SK-N-SH treated with all-trans-retinoic acid at 6 μM for 48 hours (cell line): Measurements from ENCODE around the gene SLC24A4.

ENCODE experiments used
- ATAC-seq: fragments of 200-7000 bp; cut with Tn5 transposase; 3 replicates; pipeline ENCODE4 v1.9.1; 2020; ENCODE audit warnings: mild to moderate bottlenecking, moderate library complexity
- ARNTL ChIP-seq: fragments of 450-650 bp; formaldehyde crosslinking; IDR thresholded peaks from 2 replicates; pipeline ENCODE4 v1.5.0; 2020; ENCODE audit warnings: low read depth, mild to moderate bottlenecking, moderate library complexity, borderline replicate concordance
- BACH2 ChIP-seq: fragments of 250-450 bp; sonication (Bioruptor Pico); IDR thresholded peaks from 2 replicates; pipeline ENCODE4 v1.9.0; 2021; ENCODE audit warnings: mild to moderate bottlenecking, borderline replicate concordance
- CSDC2 ChIP-seq: fragments of 250-450 bp; sonication (Bioruptor Pico); IDR thresholded peaks from 2 replicates; pipeline ENCODE4 v1.5.0; 2020; ENCODE audit warnings: mild to moderate bottlenecking, moderate library complexity
- ESRRG ChIP-seq: fragments of 250-450 bp; sonication (Bioruptor Pico); IDR thresholded peaks from 2 replicates; pipeline ENCODE4 v1.6.1; 2021; ENCODE audit warnings: mild to moderate bottlenecking
- GLIS3 ChIP-seq: fragments of 250-450 bp; sonication (Bioruptor Pico); IDR thresholded peaks from 2 replicates; pipeline ENCODE4 v1.5.0; 2020; ENCODE audit warnings: mild to moderate bottlenecking, moderate library complexity
- ISL1 ChIP-seq: fragments of 250-450 bp; sonication (Bioruptor Pico); IDR thresholded peaks from 2 replicates; pipeline ENCODE4 v2.1.2; 2022; ENCODE audit warnings: mild to moderate bottlenecking, moderate library complexity
- OSR1 ChIP-seq: fragments of 250-450 bp; sonication (Bioruptor Pico); IDR thresholded peaks from 2 replicates; pipeline ENCODE4 v1.8.0; 2022; ENCODE audit warnings: moderate library complexity, mild to moderate bottlenecking, inconsistent platforms
- PPARA ChIP-seq: fragments of 250-450 bp; sonication (Bioruptor Pico); IDR thresholded peaks from 2 replicates; pipeline ENCODE4 v1.5.0; 2020; ENCODE audit warnings: mild to moderate bottlenecking, borderline replicate concordance
- RARB ChIP-seq: fragments of 250-450 bp; sonication (Bioruptor Pico); IDR thresholded peaks from 2 replicates; pipeline ENCODE4 v1.8.0; 2021; ENCODE audit warnings: mild to moderate bottlenecking, moderate library complexity
- SNAI2 ChIP-seq: fragments of 250-450 bp; sonication (Bioruptor Pico); IDR thresholded peaks from 2 replicates; pipeline ENCODE4 v1.5.0; 2020; ENCODE audit warnings: mild to moderate bottlenecking, moderate library complexity
- TCF4 ChIP-seq: fragments of 250-450 bp; sonication (Bioruptor Pico); IDR thresholded peaks from 2 replicates; pipeline ENCODE4 v1.8.0; 2021; ENCODE audit warnings: mild to moderate bottlenecking, moderate library complexity, borderline replicate concordance
- TOX ChIP-seq: fragments of 250-450 bp; sonication (Bioruptor Pico); IDR thresholded peaks from 2 replicates; pipeline ENCODE4 v1.8.0; 2021; ENCODE audit warnings: mild to moderate bottlenecking, moderate library complexity, borderline replicate concordance
- TSHZ2 ChIP-seq: fragments of 250-450 bp; sonication (Bioruptor Pico); IDR thresholded peaks from 2 replicates; pipeline ENCODE4 v1.5.0; 2020; ENCODE audit warnings: mild to moderate bottlenecking, moderate library complexity
- ZC3H10 ChIP-seq: fragments of 250-450 bp; sonication (Bioruptor Pico); IDR thresholded peaks from 2 replicates; pipeline ENCODE4 v1.5.1; 2021; ENCODE audit warnings: mild to moderate bottlenecking, moderate library complexity
- ZFP3 ChIP-seq: fragments of 250-450 bp; sonication (Bioruptor Pico); IDR thresholded peaks from 2 replicates; pipeline ENCODE4 v1.5.0; 2020; ENCODE audit warnings: mild to moderate bottlenecking, moderate library complexity
- ZFP30 ChIP-seq: fragments of 450-650 bp; formaldehyde crosslinking; IDR thresholded peaks from 2 replicates; pipeline ENCODE4 v1.5.0; 2022; ENCODE audit warnings: mild to moderate bottlenecking, moderate library complexity
- ZNF565 ChIP-seq: fragments of 450-650 bp; formaldehyde crosslinking; conservative IDR thresholded peaks from 2 replicates; pipeline ENCODE4 v1.5.0; 2020; ENCODE audit warnings: low read depth, mild to moderate bottlenecking, moderate library complexity
- ZNF70 ChIP-seq: fragments of 450-650 bp; formaldehyde crosslinking; IDR thresholded peaks from 2 replicates; pipeline ENCODE4 v1.5.0; 2020; ENCODE audit warnings: mild to moderate bottlenecking, moderate library complexity
- ZNF8 ChIP-seq: fragments of 450-650 bp; formaldehyde crosslinking; IDR thresholded peaks from 2 replicates; pipeline ENCODE4 v1.5.0; 2020; ENCODE audit warnings: mild to moderate bottlenecking, moderate library complexity
- TF ChIP-seq, protein P1 (sequence below): fragments of 250-450 bp; sonication (Bioruptor Pico); IDR thresholded peaks from 2 replicates; pipeline ENCODE4 v1.8.0; 2020; ENCODE audit warnings: mild to moderate bottlenecking, moderate library complexity, borderline replicate concordance
- TF ChIP-seq, protein P2 (sequence below): fragments of 250-450 bp; sonication (Bioruptor Pico); IDR thresholded peaks from 2 replicates; pipeline ENCODE4 v1.8.0; 2021; ENCODE audit warnings: low read depth, mild to moderate bottlenecking, moderate library complexity, borderline replicate concordance
- TF ChIP-seq, protein P3 (sequence below): fragments of 250-450 bp; sonication (Bioruptor Pico); IDR thresholded peaks from 2 replicates; pipeline ENCODE4 v1.5.1; 2021; ENCODE audit warnings: mild to moderate bottlenecking, moderate library complexity
- TF ChIP-seq, protein P4 (sequence below): fragments of 250-450 bp; sonication (Bioruptor Pico); IDR thresholded peaks from 2 replicates; pipeline ENCODE4 v1.5.1; 2020; ENCODE audit warnings: low read depth, mild to moderate bottlenecking, moderate library complexity

Gene SLC24A4

GRCh38 chr14:92492258-92492657 is 169.3 kb downstream of the SLC24A4 start:
- no peak for TF ChIP-seq ARNTL (CRISPR knock-in tag)
- TF ChIP-seq ZNF70 (CRISPR knock-in tag), result no peak
- no peak for TF ChIP-seq GLIS3 (CRISPR knock-in tag)
- TF ChIP-seq ZNF565, result no peak
- no peak for TF ChIP-seq TCF4 (CRISPR knock-in tag)
- TF ChIP-seq, protein P1, sequence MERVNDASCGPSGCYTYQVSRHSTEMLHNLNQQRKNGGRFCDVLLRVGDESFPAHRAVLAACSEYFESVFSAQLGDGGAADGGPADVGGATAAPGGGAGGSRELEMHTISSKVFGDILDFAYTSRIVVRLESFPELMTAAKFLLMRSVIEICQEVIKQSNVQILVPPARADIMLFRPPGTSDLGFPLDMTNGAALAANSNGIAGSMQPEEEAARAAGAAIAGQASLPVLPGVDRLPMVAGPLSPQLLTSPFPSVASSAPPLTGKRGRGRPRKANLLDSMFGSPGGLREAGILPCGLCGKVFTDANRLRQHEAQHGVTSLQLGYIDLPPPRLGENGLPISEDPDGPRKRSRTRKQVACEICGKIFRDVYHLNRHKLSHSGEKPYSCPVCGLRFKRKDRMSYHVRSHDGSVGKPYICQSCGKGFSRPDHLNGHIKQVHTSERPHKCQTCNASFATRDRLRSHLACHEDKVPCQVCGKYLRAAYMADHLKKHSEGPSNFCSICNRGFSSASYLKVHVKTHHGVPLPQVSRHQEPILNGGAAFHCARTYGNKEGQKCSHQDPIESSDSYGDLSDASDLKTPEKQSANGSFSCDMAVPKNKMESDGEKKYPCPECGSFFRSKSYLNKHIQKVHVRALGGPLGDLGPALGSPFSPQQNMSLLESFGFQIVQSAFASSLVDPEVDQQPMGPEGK, result no peak
- TF ChIP-seq SNAI2 (CRISPR knock-in tag), result no peak
- TF ChIP-seq CSDC2 (CRISPR knock-in tag), result no peak
- TF ChIP-seq RARB (CRISPR knock-in tag), result no peak
- TF ChIP-seq ESRRG (CRISPR knock-in tag), result no peak
- TF ChIP-seq ISL1 (CRISPR knock-in tag), result no peak
- TF ChIP-seq TSHZ2 (CRISPR knock-in tag), result no peak
- TF ChIP-seq ZFP30 (CRISPR knock-in tag), result no peak
- TF ChIP-seq, all 23 proteins: peak for 0
- ATAC-seq, result no peak

GRCh38 chr14:92493024-92493423 is 170.1 kb downstream of the SLC24A4 start:
- ATAC-seq, result no peak
- TF ChIP-seq PPARA (no peak), ISL1 (CRISPR knock-in tag) (no peak), GLIS3 (CRISPR knock-in tag) (no peak), TOX (CRISPR knock-in tag) (no peak), ARNTL (CRISPR knock-in tag) (no peak), ZC3H10 (CRISPR knock-in tag) (no peak), OSR1 (CRISPR knock-in tag) (no peak), ZFP3 (CRISPR knock-in tag) (no peak), ZFP30 (CRISPR knock-in tag) (no peak), ESRRG (CRISPR knock-in tag) (no peak), ZNF8 (CRISPR knock-in tag) (no peak), BACH2 (no peak), TCF4 (CRISPR knock-in tag) (no peak), ZNF70 (CRISPR knock-in tag) (no peak), ZNF565 (no peak)
- TF ChIP-seq, protein P2, sequence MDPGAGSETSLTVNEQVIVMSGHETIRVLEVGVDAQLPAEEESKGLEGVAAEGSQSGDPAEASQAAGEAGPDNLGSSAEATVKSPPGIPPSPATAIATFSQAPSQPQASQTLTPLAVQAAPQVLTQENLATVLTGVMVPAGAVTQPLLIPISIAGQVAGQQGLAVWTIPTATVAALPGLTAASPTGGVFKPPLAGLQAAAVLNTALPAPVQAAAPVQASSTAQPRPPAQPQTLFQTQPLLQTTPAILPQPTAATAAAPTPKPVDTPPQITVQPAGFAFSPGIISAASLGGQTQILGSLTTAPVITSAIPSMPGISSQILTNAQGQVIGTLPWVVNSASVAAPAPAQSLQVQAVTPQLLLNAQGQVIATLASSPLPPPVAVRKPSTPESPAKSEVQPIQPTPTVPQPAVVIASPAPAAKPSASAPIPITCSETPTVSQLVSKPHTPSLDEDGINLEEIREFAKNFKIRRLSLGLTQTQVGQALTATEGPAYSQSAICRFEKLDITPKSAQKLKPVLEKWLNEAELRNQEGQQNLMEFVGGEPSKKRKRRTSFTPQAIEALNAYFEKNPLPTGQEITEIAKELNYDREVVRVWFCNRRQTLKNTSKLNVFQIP, result no peak
- TF ChIP-seq, protein P1, result no peak
- TF ChIP-seq, protein P3, sequence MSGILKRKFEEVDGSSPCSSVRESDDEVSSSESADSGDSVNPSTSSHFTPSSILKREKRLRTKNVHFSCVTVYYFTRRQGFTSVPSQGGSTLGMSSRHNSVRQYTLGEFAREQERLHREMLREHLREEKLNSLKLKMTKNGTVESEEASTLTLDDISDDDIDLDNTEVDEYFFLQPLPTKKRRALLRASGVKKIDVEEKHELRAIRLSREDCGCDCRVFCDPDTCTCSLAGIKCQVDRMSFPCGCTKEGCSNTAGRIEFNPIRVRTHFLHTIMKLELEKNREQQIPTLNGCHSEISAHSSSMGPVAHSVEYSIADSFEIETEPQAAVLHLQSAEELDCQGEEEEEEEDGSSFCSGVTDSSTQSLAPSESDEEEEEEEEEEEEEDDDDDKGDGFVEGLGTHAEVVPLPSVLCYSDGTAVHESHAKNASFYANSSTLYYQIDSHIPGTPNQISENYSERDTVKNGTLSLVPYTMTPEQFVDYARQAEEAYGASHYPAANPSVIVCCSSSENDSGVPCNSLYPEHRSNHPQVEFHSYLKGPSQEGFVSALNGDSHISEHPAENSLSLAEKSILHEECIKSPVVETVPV, result no peak
- TF ChIP-seq, all 23 proteins: peak for 0

DNA sequence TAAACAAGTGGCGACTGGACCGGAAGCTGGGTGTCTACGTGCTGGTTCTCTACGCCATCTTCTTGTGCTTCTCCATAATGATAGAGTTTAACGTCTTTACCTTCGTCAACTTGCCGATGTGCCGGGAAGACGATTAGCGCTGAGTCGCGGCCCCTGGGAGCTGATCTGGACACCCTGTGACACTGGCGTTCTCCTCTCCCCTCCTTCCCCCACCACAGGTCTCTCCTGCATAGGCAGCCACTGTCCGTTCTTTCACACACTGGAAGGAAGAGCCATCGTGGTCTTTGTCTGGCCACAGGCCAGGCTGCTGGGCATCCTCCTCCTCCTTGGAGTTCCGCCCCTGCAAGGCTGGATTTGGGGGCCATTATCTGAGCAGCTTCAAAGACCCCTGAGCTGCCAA is 170.5 kb downstream of the SLC24A4 start:
- ATAC-seq, result no peak
- TF ChIP-seq ISL1 (CRISPR knock-in tag), result no peak
- no peak for TF ChIP-seq ZFP30 (CRISPR knock-in tag)
- no peak for TF ChIP-seq TCF4 (CRISPR knock-in tag)
- no peak for TF ChIP-seq ESRRG (CRISPR knock-in tag)
- TF ChIP-seq CSDC2 (CRISPR knock-in tag), result no peak
- TF ChIP-seq, protein P4, sequence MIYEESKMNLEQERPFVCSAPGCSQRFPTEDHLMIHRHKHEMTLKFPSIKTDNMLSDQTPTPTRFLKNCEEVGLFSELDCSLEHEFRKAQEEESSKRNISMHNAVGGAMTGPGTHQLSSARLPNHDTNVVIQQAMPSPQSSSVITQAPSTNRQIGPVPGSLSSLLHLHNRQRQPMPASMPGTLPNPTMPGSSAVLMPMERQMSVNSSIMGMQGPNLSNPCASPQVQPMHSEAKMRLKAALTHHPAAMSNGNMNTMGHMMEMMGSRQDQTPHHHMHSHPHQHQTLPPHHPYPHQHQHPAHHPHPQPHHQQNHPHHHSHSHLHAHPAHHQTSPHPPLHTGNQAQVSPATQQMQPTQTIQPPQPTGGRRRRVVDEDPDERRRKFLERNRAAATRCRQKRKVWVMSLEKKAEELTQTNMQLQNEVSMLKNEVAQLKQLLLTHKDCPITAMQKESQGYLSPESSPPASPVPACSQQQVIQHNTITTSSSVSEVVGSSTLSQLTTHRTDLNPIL, result no peak
- no peak for TF ChIP-seq BACH2
- TF ChIP-seq, all 23 proteins: peak for 0
